Adrenal gland (tissue), 12 donors: ENCODE data around the gene TENM4. TPM values are rescaled to one million over a fixed set of nuclear protein-coding genes. Genes with fewer than 3 reads are reported as not detected.
"Not testable (repeated sequence)": the region's sequence is repeated elsewhere in the genome, so short reads cannot be mapped to it uniquely, and the experiment has no call there.

Source experiments
- DNase-seq, 7 donors: peaks; one replicate each; pipeline ENCODE4 v3.0.0-alpha.2; 2019 to 2020
- H3K27ac ChIP-seq, 5 donors: fragments of 200-600 bp; sonication (generic) in 4 of 5; 1 replicate in 3 of 5; 2 replicates in 2 of 5; pipeline versions ENCODE4 v1.5.1 to v1.8.0; 2016 to 2020; ENCODE audit warnings: mild to moderate bottlenecking in 1 of 5
- H3K27me3 ChIP-seq: fragments of 200-600 bp; 2 replicates; pipeline ENCODE4 v1.8.0; 2021
- H3K36me3 ChIP-seq, 2 donors: fragments of 200-600 bp; replicated peaks in 1 of 2; 1 replicate in 1 of 2; 2 replicates in 1 of 2; pipeline versions ENCODE4 v1.5.1 to v1.8.0; 2018 to 2022
- H3K4me1 ChIP-seq, 2 donors: fragments of 200-600 bp; replicated peaks in 1 of 2; 1 replicate in 1 of 2; 2 replicates in 1 of 2; pipeline versions ENCODE4 v1.5.1 to v1.8.0; 2018 to 2021
- H3K4me3 ChIP-seq, 4 donors: fragments of 200-600 bp; sonication (generic) in 3 of 4; one replicate each; pipeline ENCODE4 v1.5.1; 2016 to 2018
- H3K9me3 ChIP-seq, 3 donors: fragments of 200-600 bp; sonication (generic) in 1 of 3; replicated peaks in 1 of 3; 1 replicate in 2 of 3; 2 replicates in 1 of 3; pipeline versions ENCODE4 v1.5.1 to v1.8.0; 2016 to 2021
- POLR2A ChIP-seq, 2 donors: fragments of 450-650 bp; IDR thresholded peaks; one replicate each; pipeline ENCODE4 v1.6.1; 2017; ENCODE audit warnings: antibody characterized with exemption in 2 of 2, mild to moderate bottlenecking in 2 of 2, moderate library complexity in 1 of 2
- WGBS, 4 donors: extraction: QIAGEN DNeasy Blood & Tissue Kit in 2 of 4; methylation state at CpG; one replicate each; pipeline versions ENCODE4 v1.1.5 to v1.1.7; 2013 to 2017; 5-methylcytosine and 5-hydroxymethylcytosine counted together
- intact Hi-C, 2 donors: fragments of 100-400 bp; cut with DNase I; formaldehyde crosslinking; loops; one replicate each; pipeline versions ENCODE4 v1.14.1 to v1.15.0; 2022 to 2023
- polyA plus RNA-seq, 3 donors: library from polyadenylated mRNA; stranded (reverse); fragments of 200-250 nt in 2 of 3; fragments of 350-450 nt in 1 of 3; fragmentation: Illumina TruSeq in 1 of 3; extraction: RNeasy Lipid Tissue Mini Kit (QIAGEN cat#74804) in 1 of 3; gene quantifications; one replicate each; pipeline ENCODE4 v1.2.3, GENCODE V29; 2013 to 2014
- total RNA-seq, 9 donors: library from RNA; depleted of rRNA in 4 of 9; stranded (reverse); fragments of >200 nt in 4 of 9; fragments of 120-200 nt in 1 of 9; fragmentation: NEBNext Ultra II Directional in 1 of 9; extraction: Animal tissue kit (Norgen Biotek cat#: 25700) in 1 of 9; gene quantifications; one replicate each; pipeline versions ENCODE4 v1.1.0 to v1.2.4, GENCODE V29; 2013 to 2023
- TF ChIP-seq, protein P1 (sequence below), 6 experiments: fragments of 450-650 bp in 4 of 6; fragments of 200-600 bp in 2 of 6; sonication (generic) in 1 of 6; IDR thresholded peaks; 1 replicate in 5 of 6; 2 replicates in 1 of 6; pipeline versions ENCODE4 v1.5.1 to v1.8.0; 2016 to 2021; ENCODE audit warnings: antibody characterized with exemption in 6 of 6, mild to moderate bottlenecking in 2 of 6, moderate library complexity in 1 of 6
- donor health status: healthy with polysubstance abuse.
- donor health status: Bipolar disorder and iron deficiency.
- donor health status: DM: yes; HTN: yes; CAD: no.
- donor health status: DM: no; HTN: no; CAD: no.
- donor health status: DM: no; HTN: no; CAD: no.
- donor health status: DM: yes; HTN: yes; CAD: no.

Gene TENM4
- total and polyA plus RNA-seq, 12 donors, result 0.74 to 24.9 (median 6.7) TPM

DNA sequence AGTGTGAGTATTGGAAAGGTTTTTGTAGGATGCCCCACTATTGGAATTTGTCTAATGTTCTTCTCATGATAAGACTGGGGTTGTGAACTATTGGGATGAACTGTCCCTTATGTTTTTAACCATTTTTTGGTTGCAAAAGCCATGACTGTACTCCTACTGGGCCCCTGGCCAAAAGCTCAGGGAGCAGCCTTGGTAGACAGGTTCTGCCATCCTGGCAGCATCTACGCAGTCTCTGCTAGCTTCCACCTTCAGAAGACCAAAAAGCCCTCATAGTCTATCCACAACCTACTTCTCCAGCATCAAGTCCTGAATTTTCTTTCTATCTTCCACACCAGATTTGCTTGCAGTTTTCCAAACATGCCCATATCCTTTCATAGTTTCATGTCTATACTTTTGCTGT is 211.8 kb downstream of the TENM4 start:
- 95 to 100% (median 100%) methylated on average over 1 of the region's 1 CpG for WGBS, 4 donors
- TF ChIP-seq, protein P1, sequence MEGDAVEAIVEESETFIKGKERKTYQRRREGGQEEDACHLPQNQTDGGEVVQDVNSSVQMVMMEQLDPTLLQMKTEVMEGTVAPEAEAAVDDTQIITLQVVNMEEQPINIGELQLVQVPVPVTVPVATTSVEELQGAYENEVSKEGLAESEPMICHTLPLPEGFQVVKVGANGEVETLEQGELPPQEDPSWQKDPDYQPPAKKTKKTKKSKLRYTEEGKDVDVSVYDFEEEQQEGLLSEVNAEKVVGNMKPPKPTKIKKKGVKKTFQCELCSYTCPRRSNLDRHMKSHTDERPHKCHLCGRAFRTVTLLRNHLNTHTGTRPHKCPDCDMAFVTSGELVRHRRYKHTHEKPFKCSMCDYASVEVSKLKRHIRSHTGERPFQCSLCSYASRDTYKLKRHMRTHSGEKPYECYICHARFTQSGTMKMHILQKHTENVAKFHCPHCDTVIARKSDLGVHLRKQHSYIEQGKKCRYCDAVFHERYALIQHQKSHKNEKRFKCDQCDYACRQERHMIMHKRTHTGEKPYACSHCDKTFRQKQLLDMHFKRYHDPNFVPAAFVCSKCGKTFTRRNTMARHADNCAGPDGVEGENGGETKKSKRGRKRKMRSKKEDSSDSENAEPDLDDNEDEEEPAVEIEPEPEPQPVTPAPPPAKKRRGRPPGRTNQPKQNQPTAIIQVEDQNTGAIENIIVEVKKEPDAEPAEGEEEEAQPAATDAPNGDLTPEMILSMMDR (IDR thresholded peaks at IDR 0.05), result no peak
- TF ChIP-seq POLR2A (IDR thresholded peaks at IDR 0.05), result no peak
- no peaks in the 10 kb centered on the region for H3K4me1 ChIP-seq

DNA sequence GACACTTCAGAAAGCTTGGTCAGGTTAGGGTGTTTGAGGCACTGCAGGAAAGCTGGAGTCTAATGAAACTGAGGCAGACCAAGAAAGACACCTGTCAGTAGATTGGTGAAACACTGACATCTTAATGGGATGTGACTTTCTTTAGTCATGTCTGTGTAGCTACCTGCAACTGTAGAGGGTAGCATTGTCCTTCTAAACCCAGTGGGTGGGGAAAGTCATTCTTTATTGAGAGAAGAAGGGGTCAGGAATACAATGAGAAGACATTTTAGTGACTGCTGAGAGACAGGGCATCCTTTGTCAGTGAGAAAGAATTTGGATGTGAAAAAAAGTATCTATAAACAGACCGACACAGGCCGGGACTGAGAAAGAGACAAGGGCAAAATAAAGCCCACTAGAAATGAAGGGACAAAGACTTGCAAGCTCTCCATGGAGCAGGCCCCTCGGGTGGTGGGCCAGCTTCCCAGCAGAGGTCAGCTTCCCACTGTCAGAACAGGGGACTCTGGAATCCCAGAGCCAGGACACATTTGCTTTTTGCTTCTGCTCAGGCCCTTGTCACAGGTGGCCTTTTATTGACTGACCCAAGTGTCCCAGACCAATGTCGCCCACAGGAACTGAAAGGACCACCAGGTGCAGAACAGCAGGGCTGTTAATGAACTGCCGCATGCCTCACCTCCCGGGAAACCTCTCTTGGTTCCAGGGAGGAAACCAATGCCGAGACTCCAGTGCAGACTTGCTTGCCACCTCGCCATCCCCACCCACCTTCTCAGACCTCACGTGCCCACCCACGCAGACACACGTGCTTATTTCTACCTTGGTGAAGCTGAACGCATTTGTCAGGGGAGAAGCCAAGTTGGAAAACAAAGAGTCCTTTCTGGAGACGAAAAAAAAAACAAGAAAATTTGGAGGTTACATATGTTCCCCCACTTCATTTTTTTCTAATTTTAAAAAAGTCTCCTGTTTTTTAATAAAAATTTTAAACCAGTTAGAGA is 212.8 kb downstream of the TENM4 start:
- H3K4me3 ChIP-seq, result no peak overlapping the region
- DNase-seq, result no peak
- no peaks in the 10 kb centered on the region for H3K27me3 ChIP-seq
- no peaks in the 10 kb centered on the region for H3K9me3 ChIP-seq
- WGBS, 4 donors, result 78 to 86% (median 81%) methylated on average over 11 to 13 of the region's 13 CpGs
- intact Hi-C loops, result no loop called here
- TF ChIP-seq, protein P1 (IDR thresholded peaks at IDR 0.05), result no peak
- TF ChIP-seq POLR2A (IDR thresholded peaks at IDR 0.05), result no peak
- H3K36me3 ChIP-seq, result no peaks in the 10 kb centered on the region
- H3K4me1 ChIP-seq, result no peaks in the 10 kb centered on the region
- H3K27ac ChIP-seq, result no peak overlapping the region

More for the DNA sequence above, 211.8 kb downstream of the TENM4 start:
- Histone ChIP-seq H3K9me3 (no peaks in the 10 kb centered on the region), H3K4me3 (no peak overlapping the region), H3K27me3 (no peaks in the 10 kb centered on the region), H3K36me3 (no peaks in the 10 kb centered on the region), H3K27ac (no peak overlapping the region)
- no peak for DNase-seq
- intact Hi-C loops, result no loop called here

DNA sequence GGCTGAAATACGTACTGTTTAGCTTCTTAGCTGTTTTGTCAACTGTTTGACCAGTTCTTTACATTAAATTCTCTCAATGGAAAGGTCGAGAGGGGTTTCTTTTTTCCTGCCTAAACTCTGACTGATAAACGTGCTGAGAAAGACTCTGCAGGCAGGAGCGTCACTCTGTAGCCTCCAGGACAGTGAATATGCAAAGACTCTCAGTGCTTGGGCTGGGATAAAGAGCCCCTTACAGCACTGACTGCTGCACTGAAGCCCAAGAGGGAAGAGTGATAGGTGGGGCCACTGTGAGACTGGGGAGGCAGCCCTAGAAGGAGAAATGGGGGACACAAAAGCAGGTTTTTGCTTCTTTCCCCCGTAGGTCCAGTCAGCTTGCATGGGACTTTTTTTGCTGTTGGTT is 213.5 kb downstream of the TENM4 start:
- Histone ChIP-seq H3K4me3 (no peak overlapping the region), H3K27me3 (no peaks in the 10 kb centered on the region), H3K9me3 (no peaks in the 10 kb centered on the region), H3K27ac (no peak overlapping the region), H3K4me1 (no peaks in the 10 kb centered on the region), H3K36me3 (no peaks in the 10 kb centered on the region)
- intact Hi-C loops, result no loop called here
- TF ChIP-seq, protein P1 (IDR thresholded peaks at IDR 0.05), result no peak
- TF ChIP-seq POLR2A (IDR thresholded peaks at IDR 0.05), result no peak
- 69 to 81% (median 78%) methylated on average over 5 of the region's 5 CpGs for WGBS, 4 donors
- DNase-seq, result no peak

GRCh38 chr11:79226126-79226525 is 214.7 kb downstream of the TENM4 start:
- DNase-seq, result no peak
- H3K36me3 ChIP-seq, result no peaks in the 10 kb centered on the region
- intact Hi-C loops, result no loop called here

DNA sequence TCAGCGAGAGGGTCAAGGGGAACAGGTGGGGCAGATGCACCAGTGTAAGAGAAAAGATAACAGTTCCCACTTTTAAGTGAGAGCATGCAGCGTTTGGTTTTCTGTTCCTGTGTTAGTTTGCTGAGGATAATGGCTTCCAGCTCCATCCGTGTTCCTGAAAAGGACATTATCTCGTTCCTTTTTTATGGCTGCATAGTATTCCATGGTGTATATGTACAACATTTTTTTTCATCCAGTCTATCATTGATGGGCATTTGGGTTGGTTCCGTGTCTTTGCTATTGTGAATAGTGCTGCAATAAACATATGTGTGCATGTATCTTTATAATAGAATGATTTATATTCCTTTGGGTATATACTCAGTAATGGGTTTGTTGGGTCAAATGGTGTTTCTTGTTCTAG is 218.7 kb downstream of the TENM4 start:
- DNase-seq, intact Hi-C loops, H3K27ac ChIP-seq, H3K36me3 ChIP-seq, H3K4me1 ChIP-seq, H3K4me3 ChIP-seq, H3K9me3 ChIP-seq, H3K27me3 ChIP-seq: not testable (repeated sequence)
- 90 to 94% (median 92%) methylated on average over 5 of the region's 5 CpGs for WGBS, 4 donors

More at GRCh38 chr11:79226126-79226525, 214.7 kb downstream of the TENM4 start:
- Histone ChIP-seq H3K4me3 (no peak overlapping the region), H3K27ac (no peak overlapping the region), H3K4me1 (no peaks in the 10 kb centered on the region), H3K9me3 (no peaks in the 10 kb centered on the region), H3K27me3 (no peaks in the 10 kb centered on the region)
- TF ChIP-seq, protein P1 (IDR thresholded peaks at IDR 0.05), result no peak
- TF ChIP-seq POLR2A (IDR thresholded peaks at IDR 0.05), result no peak
- 44 to 62% (median 56%) methylated on average over 4 of the region's 4 CpGs for WGBS, 4 donors
